SK-N-SH treated with all-trans-retinoic acid at 6 μM for 48 hours (cell line): ENCODE measurements around the gene FBXW4.

Experiments
- ATAC-seq: fragments of 200-7000 bp; cut with Tn5 transposase; 3 replicates; pipeline ENCODE4 v1.9.1; 2020; ENCODE audit warnings: mild to moderate bottlenecking, moderate library complexity
- ARNTL ChIP-seq: fragments of 450-650 bp; formaldehyde crosslinking; IDR thresholded peaks from 2 replicates; pipeline ENCODE4 v1.5.0; 2020; ENCODE audit warnings: low read depth, mild to moderate bottlenecking, moderate library complexity, borderline replicate concordance
- BACH2 ChIP-seq: fragments of 250-450 bp; sonication (Bioruptor Pico); IDR thresholded peaks from 2 replicates; pipeline ENCODE4 v1.9.0; 2021; ENCODE audit warnings: mild to moderate bottlenecking, borderline replicate concordance
- CREB5 ChIP-seq: fragments of 250-450 bp; sonication (Bioruptor Pico); IDR thresholded peaks from 2 replicates; pipeline ENCODE4 v1.5.1; 2020; ENCODE audit warnings: low read depth, mild to moderate bottlenecking, moderate library complexity
- CSDC2 ChIP-seq: fragments of 250-450 bp; sonication (Bioruptor Pico); IDR thresholded peaks from 2 replicates; pipeline ENCODE4 v1.5.0; 2020; ENCODE audit warnings: mild to moderate bottlenecking, moderate library complexity
- CSRNP3 ChIP-seq: fragments of 250-450 bp; sonication (Bioruptor Pico); IDR thresholded peaks from 2 replicates; pipeline ENCODE4 v1.5.1; 2021; ENCODE audit warnings: mild to moderate bottlenecking, moderate library complexity
- ESRRG ChIP-seq: fragments of 250-450 bp; sonication (Bioruptor Pico); IDR thresholded peaks from 2 replicates; pipeline ENCODE4 v1.6.1; 2021; ENCODE audit warnings: mild to moderate bottlenecking
- GLIS3 ChIP-seq: fragments of 250-450 bp; sonication (Bioruptor Pico); IDR thresholded peaks from 2 replicates; pipeline ENCODE4 v1.5.0; 2020; ENCODE audit warnings: mild to moderate bottlenecking, moderate library complexity
- ISL1 ChIP-seq: fragments of 250-450 bp; sonication (Bioruptor Pico); IDR thresholded peaks from 2 replicates; pipeline ENCODE4 v2.1.2; 2022; ENCODE audit warnings: mild to moderate bottlenecking, moderate library complexity
- OSR1 ChIP-seq: fragments of 250-450 bp; sonication (Bioruptor Pico); IDR thresholded peaks from 2 replicates; pipeline ENCODE4 v1.8.0; 2022; ENCODE audit warnings: moderate library complexity, mild to moderate bottlenecking, inconsistent platforms
- PATZ1 ChIP-seq: fragments of 250-450 bp; sonication (Bioruptor Pico); IDR thresholded peaks from 2 replicates; pipeline ENCODE4 v1.8.0; 2020; ENCODE audit warnings: mild to moderate bottlenecking, moderate library complexity, borderline replicate concordance
- POU6F1 ChIP-seq: fragments of 250-450 bp; sonication (Bioruptor Pico); IDR thresholded peaks from 2 replicates; pipeline ENCODE4 v1.8.0; 2021; ENCODE audit warnings: low read depth, mild to moderate bottlenecking, moderate library complexity, borderline replicate concordance
- PPARA ChIP-seq: fragments of 250-450 bp; sonication (Bioruptor Pico); IDR thresholded peaks from 2 replicates; pipeline ENCODE4 v1.5.0; 2020; ENCODE audit warnings: mild to moderate bottlenecking, borderline replicate concordance
- RARB ChIP-seq: fragments of 250-450 bp; sonication (Bioruptor Pico); IDR thresholded peaks from 2 replicates; pipeline ENCODE4 v1.8.0; 2021; ENCODE audit warnings: mild to moderate bottlenecking, moderate library complexity
- SNAI2 ChIP-seq: fragments of 250-450 bp; sonication (Bioruptor Pico); IDR thresholded peaks from 2 replicates; pipeline ENCODE4 v1.5.0; 2020; ENCODE audit warnings: mild to moderate bottlenecking, moderate library complexity
- TCF4 ChIP-seq: fragments of 250-450 bp; sonication (Bioruptor Pico); IDR thresholded peaks from 2 replicates; pipeline ENCODE4 v1.8.0; 2021; ENCODE audit warnings: mild to moderate bottlenecking, moderate library complexity, borderline replicate concordance
- TOX ChIP-seq: fragments of 250-450 bp; sonication (Bioruptor Pico); IDR thresholded peaks from 2 replicates; pipeline ENCODE4 v1.8.0; 2021; ENCODE audit warnings: mild to moderate bottlenecking, moderate library complexity, borderline replicate concordance
- TSHZ2 ChIP-seq: fragments of 250-450 bp; sonication (Bioruptor Pico); IDR thresholded peaks from 2 replicates; pipeline ENCODE4 v1.5.0; 2020; ENCODE audit warnings: mild to moderate bottlenecking, moderate library complexity
- ZC3H10 ChIP-seq: fragments of 250-450 bp; sonication (Bioruptor Pico); IDR thresholded peaks from 2 replicates; pipeline ENCODE4 v1.5.1; 2021; ENCODE audit warnings: mild to moderate bottlenecking, moderate library complexity
- ZFP3 ChIP-seq: fragments of 250-450 bp; sonication (Bioruptor Pico); IDR thresholded peaks from 2 replicates; pipeline ENCODE4 v1.5.0; 2020; ENCODE audit warnings: mild to moderate bottlenecking, moderate library complexity
- ZFP30 ChIP-seq: fragments of 450-650 bp; formaldehyde crosslinking; IDR thresholded peaks from 2 replicates; pipeline ENCODE4 v1.5.0; 2022; ENCODE audit warnings: mild to moderate bottlenecking, moderate library complexity
- ZNF565 ChIP-seq: fragments of 450-650 bp; formaldehyde crosslinking; conservative IDR thresholded peaks from 2 replicates; pipeline ENCODE4 v1.5.0; 2020; ENCODE audit warnings: low read depth, mild to moderate bottlenecking, moderate library complexity
- ZNF70 ChIP-seq: fragments of 450-650 bp; formaldehyde crosslinking; IDR thresholded peaks from 2 replicates; pipeline ENCODE4 v1.5.0; 2020; ENCODE audit warnings: mild to moderate bottlenecking, moderate library complexity
- ZNF8 ChIP-seq: fragments of 450-650 bp; formaldehyde crosslinking; IDR thresholded peaks from 2 replicates; pipeline ENCODE4 v1.5.0; 2020; ENCODE audit warnings: mild to moderate bottlenecking, moderate library complexity

Gene FBXW4

GRCh38 chr10:101612086-101612485 is 82.9 kb downstream of the FBXW4 start:
- peak; percentile 9; the same call in 2 of the 3 replicates for ATAC-seq
- TF ChIP-seq BACH2 (CRISPR knock-in tag) (no peak), ZC3H10 (CRISPR knock-in tag) (no peak), SNAI2 (no peak), ARNTL (CRISPR knock-in tag) (no peak), ZFP3 (CRISPR knock-in tag) (no peak), OSR1 (CRISPR knock-in tag) (no peak), ISL1 (no peak), ZNF70 (CRISPR knock-in tag) (no peak), ZFP30 (CRISPR knock-in tag) (no peak), CSDC2 (no peak), TOX (no peak), PPARA (CRISPR knock-in tag) (no peak), CREB5 (no peak)

- ATAC-seq: peak; percentile 43
- TF ChIP-seq ISL1 (no peak), ZFP3 (CRISPR knock-in tag) (no peak), RARB (CRISPR knock-in tag) (no peak), BACH2 (CRISPR knock-in tag) (no peak)
- TF ChIP-seq, all 23 proteins: peak for 0
These were observed 83.7 kb downstream of the FBXW4 start for GRCh38 chr10:101611096-101611905.

GRCh38 chr10:101609481-101609880 is 85.5 kb downstream of the FBXW4 start:
- TF ChIP-seq POU6F1 (no peak), ZNF8 (CRISPR knock-in tag) (no peak), CREB5 (no peak), CSRNP3 (no peak), ZNF70 (CRISPR knock-in tag) (no peak), ZC3H10 (CRISPR knock-in tag) (no peak), ZNF565 (CRISPR knock-in tag) (no peak), TCF4 (CRISPR knock-in tag) (no peak), PPARA (CRISPR knock-in tag) (no peak)
- TF ChIP-seq, all 23 proteins: peak for 0
- no peak for ATAC-seq

GRCh38 chr10:101607124-101607523 is 87.8 kb downstream of the FBXW4 start:
- TF ChIP-seq SNAI2 (no peak), ZC3H10 (CRISPR knock-in tag) (no peak), OSR1 (CRISPR knock-in tag) (no peak), PATZ1 (CRISPR knock-in tag) (no peak), TSHZ2 (no peak), ESRRG (no peak), GLIS3 (CRISPR knock-in tag) (no peak), TCF4 (CRISPR knock-in tag) (no peak), PPARA (CRISPR knock-in tag) (no peak), ZNF8 (CRISPR knock-in tag) (no peak), CSDC2 (no peak), ZNF70 (CRISPR knock-in tag) (no peak), ISL1 (no peak), ZNF565 (CRISPR knock-in tag) (no peak)
- no peak for ATAC-seq
